HEK293T (cell line): ENCODE data around the gene HIF3A.

Experiments
- BHLHE40 ChIP-seq: fragments of 450-650 bp; IDR thresholded peaks from 2 replicates; pipeline ENCODE4 v1.6.1; 2016; ENCODE audit warnings: mild to moderate bottlenecking, moderate library complexity, borderline replicate concordance
- CTBP1 ChIP-seq: fragments of 450-650 bp; IDR thresholded peaks from 2 replicates; pipeline ENCODE4 v1.6.1; 2016; ENCODE audit warnings: borderline replicate concordance
- SUZ12 ChIP-seq: fragments of 450-650 bp; IDR thresholded peaks from 2 replicates; pipeline ENCODE4 v1.6.1; 2016; ENCODE audit warnings: mild to moderate bottlenecking
- TARDBP ChIP-seq: fragments of 450-650 bp; IDR thresholded peaks from 2 replicates; pipeline ENCODE4 v1.6.1; 2016

GRCh38 chr19:46289724-46290619 lies 6.9 kb upstream of the HIF3A start:
- TF ChIP-seq BHLHE40: no peak
- TF ChIP-seq CTBP1: no peak
- no peak for TF ChIP-seq TARDBP
- no peak for TF ChIP-seq SUZ12
